Measurements from ENCODE around the gene GEN1.
"Not testable (repeated sequence)": the region's sequence is repeated elsewhere in the genome, so short reads cannot be mapped to it uniquely, and the experiment has no call there.

The GEN1 gene

DNA sequence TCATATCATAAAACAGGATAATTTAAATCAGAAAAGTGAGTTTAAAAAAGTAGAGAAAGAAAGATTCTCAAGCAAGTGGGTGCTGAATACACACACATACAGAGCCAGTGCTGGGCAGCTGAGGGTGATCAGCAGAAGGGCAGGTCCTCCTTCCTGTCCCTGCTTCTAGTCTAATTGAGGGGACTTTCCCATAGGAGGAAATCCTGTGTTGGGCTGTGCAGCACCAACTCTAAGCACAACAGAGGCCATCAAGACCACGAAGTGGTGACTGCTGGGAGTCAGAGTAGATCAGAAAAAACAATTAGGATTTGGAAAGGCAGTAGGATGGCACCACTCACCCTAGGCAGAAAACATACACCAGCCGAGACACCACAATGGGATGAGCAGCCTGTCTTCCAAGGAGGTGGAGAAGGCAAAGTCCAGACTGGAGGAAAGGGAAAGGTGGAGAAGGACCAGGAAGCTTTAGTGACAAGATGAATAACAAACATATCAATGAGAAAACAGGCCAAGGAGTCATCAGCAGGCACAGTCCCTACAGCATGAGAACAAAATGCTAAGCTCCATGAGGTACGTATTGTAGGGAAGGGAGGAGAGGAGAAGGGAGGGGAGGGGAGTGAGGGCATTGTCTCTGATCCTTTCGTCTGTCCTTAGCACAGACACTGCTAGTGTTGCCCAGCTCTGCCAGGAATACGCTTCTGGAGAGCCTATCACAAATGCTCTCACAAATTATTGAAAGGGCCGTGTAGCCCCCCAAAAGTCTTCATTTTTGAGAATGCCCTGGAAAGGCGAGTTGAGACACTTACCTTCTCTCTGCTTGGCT, 45.6 kb downstream of the GEN1 start:
- no peak for DNase-seq

DNA sequence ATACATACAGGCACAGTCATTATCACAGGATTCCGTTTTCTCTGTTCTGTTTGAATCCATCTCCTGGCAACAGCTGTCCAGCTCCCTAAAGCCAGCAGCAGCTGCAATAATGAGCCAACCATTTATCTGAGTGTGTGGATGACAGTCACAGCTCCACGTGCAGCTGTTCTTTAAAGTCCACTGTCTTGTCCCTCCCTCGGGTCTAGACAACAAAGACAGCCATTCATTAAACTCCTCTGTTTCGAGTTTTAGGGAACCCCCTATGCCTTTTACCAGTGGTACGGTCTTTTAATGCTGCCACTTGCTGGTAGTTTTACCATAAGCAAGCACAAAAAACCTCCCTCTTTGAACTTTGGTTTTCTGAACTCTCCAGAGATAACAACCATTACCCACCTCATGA, 46.3 kb downstream of the GEN1 start:
- no peak for DNase-seq

- DNase-seq = no peak
Measured at GRCh38 chr2:17800693-17801458, 46.9 kb downstream of the GEN1 start.

- DNase-seq = no peak
Measured at GRCh38 chr2:17803497-17803896, 49.6 kb downstream of the GEN1 start.

DNA sequence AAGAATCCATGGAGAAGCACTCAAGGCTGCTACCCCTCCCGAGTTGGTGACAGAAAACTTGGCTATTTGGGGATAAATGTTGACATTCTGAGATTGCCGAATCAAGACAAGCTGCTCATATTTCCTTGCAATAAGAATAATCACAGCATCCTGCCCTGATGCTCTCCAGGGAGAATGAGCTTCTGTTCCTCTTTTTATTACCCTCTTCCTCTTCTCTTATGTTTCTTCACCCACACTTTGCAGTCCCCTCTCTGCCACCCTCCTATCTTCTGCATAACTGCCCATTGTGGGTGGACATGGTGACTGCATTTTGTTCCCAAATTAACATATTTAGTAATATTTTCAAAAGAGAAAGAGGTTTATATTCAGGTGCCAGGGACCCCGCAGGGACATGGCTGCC, 50.4 kb downstream of the GEN1 start:
- DNase-seq = no peak

DNA sequence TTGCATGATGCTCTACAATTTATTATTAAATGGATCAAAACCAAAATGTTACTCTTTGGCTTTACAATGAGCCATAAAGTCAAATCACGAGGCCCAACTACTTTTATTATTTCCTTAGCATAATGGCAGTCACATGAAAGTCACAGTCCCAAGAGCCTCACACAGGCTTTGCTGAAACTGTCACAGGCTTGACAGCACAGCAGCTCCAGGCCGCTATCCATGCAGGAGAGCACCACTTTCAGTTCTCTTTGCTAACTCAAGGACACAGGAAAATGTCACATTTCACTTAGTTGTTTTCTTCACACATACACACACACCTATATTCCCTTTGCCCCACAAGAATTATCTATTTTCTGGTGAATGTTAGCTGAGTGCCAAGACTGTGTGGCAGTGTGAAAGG, 51.2 kb downstream of the GEN1 start:
- no peak for DNase-seq

DNA sequence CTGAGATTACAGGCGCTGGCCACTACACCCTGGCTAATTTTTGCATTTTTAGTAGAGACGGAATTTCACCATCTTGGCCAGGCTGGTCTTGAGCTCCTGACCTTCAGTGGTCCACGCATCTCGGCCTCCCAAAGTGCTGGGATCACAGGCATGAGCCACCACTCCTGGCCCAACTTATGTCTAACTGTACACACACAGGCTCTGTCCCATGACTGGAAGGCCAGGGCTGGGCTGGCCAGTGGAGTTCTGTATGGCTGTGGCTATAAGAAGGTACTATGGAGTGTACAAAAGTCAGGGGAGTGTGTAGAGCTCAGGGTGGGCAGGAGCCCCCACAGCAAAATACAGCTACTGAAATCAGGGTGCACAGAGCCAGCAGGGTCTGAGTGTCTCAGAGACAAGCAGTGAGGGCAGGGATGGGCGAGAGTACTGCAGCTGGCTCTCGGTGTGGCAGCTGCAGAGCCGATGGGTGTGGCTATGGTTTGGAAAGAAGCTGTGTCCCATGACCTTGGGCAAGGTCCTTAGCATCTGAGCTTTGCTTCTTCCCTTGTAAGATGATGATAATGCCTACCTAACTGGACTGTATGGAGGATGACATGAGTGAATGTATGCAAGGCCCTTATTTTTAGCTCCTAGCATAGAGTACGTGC, 51.9 kb downstream of the GEN1 start:
- DNase-seq = no peak

GRCh38 chr2:17813010-17813741, 59.2 kb downstream of the GEN1 start:
- no peak for DNase-seq

DNA sequence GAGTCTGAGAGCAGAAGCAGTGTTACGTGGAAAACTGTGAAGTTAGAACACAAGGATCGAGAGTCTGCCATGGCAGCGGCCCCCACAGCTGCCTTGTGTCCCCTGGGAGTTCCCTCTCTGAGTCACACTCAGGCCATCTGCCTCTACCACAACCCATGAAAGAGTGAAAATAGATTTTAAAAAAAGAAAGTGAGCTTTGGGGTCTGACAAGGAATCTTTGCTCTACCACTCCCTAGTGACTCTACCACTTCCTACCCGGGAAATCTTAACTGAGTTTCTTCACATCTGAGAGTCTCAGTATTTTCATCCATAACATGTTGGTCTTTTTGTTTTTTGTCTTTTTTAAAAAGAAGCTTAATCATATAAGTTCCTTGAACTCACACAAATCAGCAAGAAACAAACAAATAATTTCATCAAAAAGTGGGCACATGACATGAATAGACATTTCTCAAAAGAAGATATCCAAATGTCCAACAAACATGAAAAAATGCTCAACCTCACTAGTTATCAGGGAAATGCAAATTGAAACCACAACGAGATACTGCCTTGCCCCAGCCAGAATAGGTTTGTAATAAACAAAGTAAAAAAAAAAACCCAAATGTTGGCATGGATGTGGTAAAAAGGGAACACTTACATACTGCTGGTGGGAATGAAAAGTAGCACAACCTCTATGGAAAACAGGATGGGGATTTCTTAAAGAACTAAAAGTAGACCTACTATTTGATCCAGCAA, 60.0 kb downstream of the GEN1 start:
- no peak for DNase-seq

DNA sequence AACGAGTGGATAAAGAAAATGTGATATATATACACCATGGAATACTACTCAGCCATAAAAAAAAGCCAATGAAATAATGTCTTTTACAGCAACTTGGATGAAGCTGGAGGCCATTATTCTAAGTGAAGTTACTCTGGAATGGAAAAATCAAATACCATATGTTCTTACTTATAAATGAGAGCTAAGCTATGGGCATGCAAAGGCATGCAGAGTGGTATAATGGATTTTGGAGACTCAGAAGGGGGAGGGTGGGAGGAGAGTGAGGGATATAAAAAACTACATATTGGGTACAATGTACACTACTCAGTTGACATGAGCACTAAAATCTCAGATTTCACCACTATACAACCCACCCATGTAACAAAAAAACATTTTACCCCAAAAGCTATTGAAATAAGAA, 60.7 kb downstream of the GEN1 start:
- no peak for DNase-seq

GRCh38 chr2:17815468-17816184, 61.7 kb downstream of the GEN1 start:
- DNase-seq = no peak

GRCh38 chr2:17816396-17817245, 62.7 kb downstream of the GEN1 start, which contains the start of gene MSGN1:
Gene MSGN1, plus strand, starts transcription at chr2:17816460. Its CDS starts 59 bp downstream, at chr2:17816519.
- DNase-seq = no peak

DNA sequence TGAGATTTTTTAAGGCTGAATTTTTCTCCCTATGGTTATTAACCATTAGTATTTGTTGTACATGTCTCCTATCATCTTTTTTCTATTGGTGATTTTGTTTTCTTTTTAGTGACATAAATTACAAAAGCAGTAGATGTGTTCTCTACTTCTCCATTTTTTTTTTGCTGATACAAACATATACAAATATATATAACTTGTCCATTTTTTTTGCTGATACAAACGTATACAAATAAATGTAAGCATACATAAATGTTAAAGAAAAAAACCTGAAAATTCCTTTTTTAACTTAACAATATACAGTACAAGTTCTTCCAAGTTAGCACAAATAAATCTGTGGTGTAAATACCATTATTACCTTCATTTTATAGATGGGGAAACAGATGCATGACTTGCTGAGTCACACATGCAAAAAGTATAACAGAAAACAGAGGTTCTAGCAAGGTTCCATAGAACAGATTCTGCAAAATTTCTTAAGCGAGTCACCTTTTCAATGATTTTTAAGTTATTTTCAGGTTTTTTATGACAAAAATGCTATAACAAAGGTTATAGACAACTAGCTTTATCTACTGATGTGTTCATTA, 64.4 kb downstream of the GEN1 start:
- no peak for DNase-seq

DNA sequence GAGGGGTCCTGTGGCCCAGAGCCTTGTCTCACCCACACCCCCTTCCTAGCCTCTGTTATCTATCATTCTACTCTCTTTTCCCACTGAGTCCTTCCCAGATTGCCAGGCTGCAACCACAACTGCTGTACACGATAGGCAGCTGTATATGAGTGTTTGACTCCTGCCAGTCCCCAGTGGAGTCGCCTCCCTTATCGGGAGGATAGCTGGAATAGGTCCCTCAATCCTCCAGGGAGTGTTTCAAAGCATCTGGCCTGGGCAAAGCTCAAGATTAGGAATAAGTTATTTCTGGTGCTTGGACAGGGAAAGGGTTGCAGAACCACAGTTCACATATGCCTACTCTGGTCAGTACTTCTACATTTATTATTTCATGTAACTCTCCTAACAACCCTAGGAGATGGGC, 67.1 kb downstream of the GEN1 start:
- DNase-seq = no peak

DNA sequence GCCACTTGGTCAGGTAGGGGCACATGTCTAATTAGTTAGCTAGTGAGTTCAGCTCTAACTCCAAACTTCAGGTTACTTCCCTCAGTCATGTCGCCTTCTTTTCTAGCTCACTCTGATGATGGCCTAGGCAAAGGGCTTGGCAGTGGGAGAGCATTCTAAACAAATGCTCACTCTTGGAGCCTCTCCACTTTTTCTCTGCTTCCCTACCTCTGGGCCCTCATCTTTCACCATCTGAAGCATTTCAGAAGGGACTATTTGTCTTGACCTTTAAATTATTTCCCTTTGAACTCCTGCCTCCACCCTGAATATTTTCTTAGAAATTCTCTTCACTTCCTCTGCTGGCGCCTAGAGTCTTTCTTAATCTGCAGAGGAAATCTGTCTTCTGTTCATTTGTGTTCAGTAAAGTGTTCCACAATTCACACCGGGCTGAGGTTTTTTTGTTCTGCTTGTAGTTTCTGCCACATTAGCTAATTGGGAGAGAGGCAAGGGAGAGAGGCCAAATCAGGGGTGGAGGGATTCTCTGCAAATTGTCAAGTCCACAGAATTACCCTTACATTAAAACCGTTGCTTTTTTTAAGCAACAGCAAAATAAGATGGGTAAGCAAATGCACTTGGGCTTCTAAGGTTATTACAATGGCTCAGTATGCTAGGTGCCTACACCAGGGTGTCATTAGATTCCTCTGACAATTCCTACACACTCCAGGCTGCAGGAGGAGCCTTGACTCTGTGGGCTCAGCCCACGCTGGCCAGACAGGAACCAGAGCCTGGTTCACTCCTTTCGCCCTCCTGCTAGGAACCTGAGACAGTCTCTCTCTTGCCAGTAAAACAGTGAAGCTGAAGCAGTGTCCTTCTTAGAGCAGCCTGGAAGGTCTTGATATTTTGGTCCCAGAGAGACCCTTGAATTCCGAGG, 67.9 kb downstream of the GEN1 start:
- DNase-seq = no peak

GRCh38 chr2:17822445-17823117, 68.6 kb downstream of the GEN1 start:
- DNase-seq = no peak

- not testable (repeated sequence) for DNase-seq
Measured at GRCh38 chr2:17823646-17824045, 69.7 kb downstream of the GEN1 start.

DNA sequence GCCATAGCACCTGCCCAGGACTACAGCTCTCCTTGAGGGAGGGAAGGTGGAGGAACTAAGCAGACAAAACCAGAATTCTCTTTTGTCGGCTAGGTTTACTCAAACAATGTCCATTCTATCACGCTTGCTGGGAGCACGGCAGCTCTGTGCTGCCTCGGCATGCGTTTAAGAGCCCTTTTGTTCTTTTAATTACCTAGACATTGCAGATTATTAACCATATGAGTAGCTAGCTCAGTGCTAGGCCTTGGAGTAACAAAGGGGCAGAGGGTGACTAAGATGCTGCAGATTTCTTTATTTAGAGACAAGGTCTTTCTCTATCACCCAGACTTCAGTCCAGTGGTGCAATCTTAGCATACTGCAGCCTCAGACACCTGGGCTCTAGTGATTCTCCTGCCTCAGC, 73.4 kb downstream of the GEN1 start:
- no peak for DNase-seq

- no peak for DNase-seq
Measured at GRCh38 chr2:17827785-17828184, 73.8 kb downstream of the GEN1 start.
